Measurements from ENCODE around the gene CHST3.
A peak's percentile ranks its signal among the peaks of the same experiment; 100 is the strongest.
"Not testable (repeated sequence)": the region's sequence is repeated elsewhere in the genome, so short reads cannot be mapped to it uniquely, and the experiment has no call there.

Gene CHST3

GRCh38 chr10:71978988-71979691 is 14.9 kb downstream of the CHST3 start:
- Histone ChIP-seq H3K4me1 (ENCODE audit: control insufficient read depth, insufficient read depth, low read length) (peaks cover 3% of the 10 kb centered on the region), H3K4me3 (ENCODE audit: low read depth, low read length) (no peak overlapping the region), H3K9ac (ENCODE audit: low read depth, low read length) (no peak overlapping the region), H3K27me3 (ENCODE audit: control insufficient read depth, insufficient read depth, low read length) (no peaks in the 10 kb centered on the region), H3K36me3 (ENCODE audit: control insufficient read depth, insufficient read depth, low read length) (no peaks in the 10 kb centered on the region), H3K9me3 (ENCODE audit: control insufficient read depth, insufficient read depth, low read length) (no peaks in the 10 kb centered on the region)

GRCh38 chr10:71979692-71980062 is 15.5 kb downstream of the CHST3 start:
- Histone ChIP-seq H3K4me3 (ENCODE audit: low read depth, low read length) (no peak overlapping the region), H3K9me3 (ENCODE audit: control insufficient read depth, insufficient read depth, low read length) (no peaks in the 10 kb centered on the region), H3K4me1 (ENCODE audit: control insufficient read depth, insufficient read depth, low read length) (peaks cover 3% of the 10 kb centered on the region), H3K9ac (ENCODE audit: low read depth, low read length) (no peak overlapping the region), H3K27me3 (ENCODE audit: control insufficient read depth, insufficient read depth, low read length) (no peaks in the 10 kb centered on the region), H3K36me3 (ENCODE audit: control insufficient read depth, insufficient read depth, low read length) (no peaks in the 10 kb centered on the region)

GRCh38 chr10:71980181-71981014 is 16.2 kb downstream of the CHST3 start:
- H3K36me3 ChIP-seq (ENCODE audit: control insufficient read depth, insufficient read depth, low read length): no peaks in the 10 kb centered on the region
- no peaks in the 10 kb centered on the region for H3K27me3 ChIP-seq (ENCODE audit: control insufficient read depth, insufficient read depth, low read length)
- H3K4me1 ChIP-seq (ENCODE audit: control insufficient read depth, insufficient read depth, low read length): peaks cover 3% of the 10 kb centered on the region
- no peaks in the 10 kb centered on the region for H3K9me3 ChIP-seq (ENCODE audit: control insufficient read depth, insufficient read depth, low read length)
- peak overlapping the region; percentile 16 for H3K9ac ChIP-seq (ENCODE audit: low read depth, low read length)
- no peak overlapping the region for H3K4me3 ChIP-seq (ENCODE audit: low read depth, low read length)

GRCh38 chr10:71981015-71981875 is 17.1 kb downstream of the CHST3 start:
- peaks cover 3% of the 10 kb centered on the region for H3K4me1 ChIP-seq (ENCODE audit: control insufficient read depth, insufficient read depth, low read length)
- no peaks in the 10 kb centered on the region for H3K9me3 ChIP-seq (ENCODE audit: control insufficient read depth, insufficient read depth, low read length)
- H3K27me3 ChIP-seq (ENCODE audit: control insufficient read depth, insufficient read depth, low read length): no peaks in the 10 kb centered on the region
- H3K9ac ChIP-seq (ENCODE audit: low read depth, low read length): no peak overlapping the region
- no peak overlapping the region for H3K4me3 ChIP-seq (ENCODE audit: low read depth, low read length)
- H3K36me3 ChIP-seq (ENCODE audit: control insufficient read depth, insufficient read depth, low read length): no peaks in the 10 kb centered on the region

GRCh38 chr10:71981876-71982230 is 17.7 kb downstream of the CHST3 start:
- Histone ChIP-seq H3K4me3 (ENCODE audit: low read depth, low read length) (no peak overlapping the region), H3K36me3 (ENCODE audit: control insufficient read depth, insufficient read depth, low read length) (no peaks in the 10 kb centered on the region), H3K9me3 (ENCODE audit: control insufficient read depth, insufficient read depth, low read length) (no peaks in the 10 kb centered on the region), H3K9ac (ENCODE audit: low read depth, low read length) (no peak overlapping the region), H3K4me1 (ENCODE audit: control insufficient read depth, insufficient read depth, low read length) (peaks cover 3% of the 10 kb centered on the region), H3K27me3 (ENCODE audit: control insufficient read depth, insufficient read depth, low read length) (no peaks in the 10 kb centered on the region)

- no peak overlapping the region for H3K4me3 ChIP-seq (ENCODE audit: low read depth, low read length)
- peaks cover 3% of the 10 kb centered on the region for H3K4me1 ChIP-seq (ENCODE audit: control insufficient read depth, insufficient read depth, low read length)
- H3K9ac ChIP-seq (ENCODE audit: low read depth, low read length): no peak overlapping the region
- H3K36me3 ChIP-seq (ENCODE audit: control insufficient read depth, insufficient read depth, low read length): no peaks in the 10 kb centered on the region
- no peaks in the 10 kb centered on the region for H3K9me3 ChIP-seq (ENCODE audit: control insufficient read depth, insufficient read depth, low read length)
- no peaks in the 10 kb centered on the region for H3K27me3 ChIP-seq (ENCODE audit: control insufficient read depth, insufficient read depth, low read length)
Observed at GRCh38 chr10:71982269-71983178, 18.3 kb downstream of the CHST3 start.

GRCh38 chr10:71984126-71984808 is 20.1 kb downstream of the CHST3 start:
- Histone ChIP-seq H3K4me3 (ENCODE audit: low read depth, low read length) (no peak overlapping the region), H3K9ac (ENCODE audit: low read depth, low read length) (no peak overlapping the region), H3K36me3 (ENCODE audit: control insufficient read depth, insufficient read depth, low read length) (no peaks in the 10 kb centered on the region), H3K9me3 (ENCODE audit: control insufficient read depth, insufficient read depth, low read length) (no peaks in the 10 kb centered on the region), H3K27me3 (ENCODE audit: control insufficient read depth, insufficient read depth, low read length) (no peaks in the 10 kb centered on the region), H3K4me1 (ENCODE audit: control insufficient read depth, insufficient read depth, low read length) (peaks cover 3% of the 10 kb centered on the region)

GRCh38 chr10:71984809-71985388 is 20.7 kb downstream of the CHST3 start:
- Histone ChIP-seq H3K9ac (ENCODE audit: low read depth, low read length) (no peak overlapping the region), H3K4me1 (ENCODE audit: control insufficient read depth, insufficient read depth, low read length) (peaks cover 3% of the 10 kb centered on the region), H3K36me3 (ENCODE audit: control insufficient read depth, insufficient read depth, low read length) (no peaks in the 10 kb centered on the region), H3K27me3 (ENCODE audit: control insufficient read depth, insufficient read depth, low read length) (no peaks in the 10 kb centered on the region), H3K4me3 (ENCODE audit: low read depth, low read length) (no peak overlapping the region), H3K9me3 (ENCODE audit: control insufficient read depth, insufficient read depth, low read length) (no peaks in the 10 kb centered on the region)

- no peaks in the 10 kb centered on the region for H3K9me3 ChIP-seq (ENCODE audit: control insufficient read depth, insufficient read depth, low read length)
- H3K4me3 ChIP-seq (ENCODE audit: low read depth, low read length): no peak overlapping the region
- H3K9ac ChIP-seq (ENCODE audit: low read depth, low read length): no peak overlapping the region
- no peaks in the 10 kb centered on the region for H3K27me3 ChIP-seq (ENCODE audit: control insufficient read depth, insufficient read depth, low read length)
- H3K36me3 ChIP-seq (ENCODE audit: control insufficient read depth, insufficient read depth, low read length): no peaks in the 10 kb centered on the region
- H3K4me1 ChIP-seq (ENCODE audit: control insufficient read depth, insufficient read depth, low read length): peaks cover 2% of the 10 kb centered on the region
Observed at GRCh38 chr10:71985542-71986250, 21.5 kb downstream of the CHST3 start.

- H3K27me3 ChIP-seq (ENCODE audit: control insufficient read depth, insufficient read depth, low read length); H3K36me3 ChIP-seq (ENCODE audit: control insufficient read depth, insufficient read depth, low read length): not testable (repeated sequence)
Observed at GRCh38 chr10:71988895-71989294, 24.7 kb downstream of the CHST3 start.

More at GRCh38 chr10:71988895-71989294, 24.7 kb downstream of the CHST3 start:
- not testable (repeated sequence) for H3K9me3 ChIP-seq (ENCODE audit: control insufficient read depth, insufficient read depth, low read length); H3K4me3 ChIP-seq (ENCODE audit: low read depth, low read length); H3K9ac ChIP-seq (ENCODE audit: low read depth, low read length); H3K4me1 ChIP-seq (ENCODE audit: control insufficient read depth, insufficient read depth, low read length)

Measured in iPS-15b (cell line).